GM12874 (cell line): ENCODE results near the gene SAE1.

Experiments
- TF ChIP-seq, protein P1 (sequence below): IDR thresholded peaks from 2 replicates; pipeline ENCODE4 v1.5.1; 2011; ENCODE audit warnings: low read depth, mild to moderate bottlenecking, control low read depth, low read length, moderate library complexity; ENCODE audit not compliant: insufficient read depth

Gene SAE1

DNA sequence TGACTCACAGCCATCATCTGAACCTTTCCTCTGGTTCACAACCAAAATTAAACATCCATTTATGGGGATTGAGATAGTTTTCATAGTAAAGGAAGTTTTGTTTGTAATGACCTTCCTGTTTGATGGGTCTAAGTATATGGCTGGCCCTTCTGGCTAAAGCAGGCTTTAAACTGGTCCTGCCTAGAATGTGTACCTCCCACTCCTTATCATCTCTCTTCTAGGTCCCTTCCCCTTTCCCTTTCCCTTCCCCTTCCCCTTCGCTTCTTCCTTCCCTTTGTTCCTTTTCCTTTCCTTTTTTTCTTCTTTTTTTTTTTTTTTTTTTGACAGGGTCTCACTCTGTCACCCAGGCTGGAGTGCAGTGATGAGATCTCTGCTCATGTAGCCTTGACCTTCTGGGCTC is 64.8 kb downstream of the SAE1 start:
- TF ChIP-seq, protein P1, sequence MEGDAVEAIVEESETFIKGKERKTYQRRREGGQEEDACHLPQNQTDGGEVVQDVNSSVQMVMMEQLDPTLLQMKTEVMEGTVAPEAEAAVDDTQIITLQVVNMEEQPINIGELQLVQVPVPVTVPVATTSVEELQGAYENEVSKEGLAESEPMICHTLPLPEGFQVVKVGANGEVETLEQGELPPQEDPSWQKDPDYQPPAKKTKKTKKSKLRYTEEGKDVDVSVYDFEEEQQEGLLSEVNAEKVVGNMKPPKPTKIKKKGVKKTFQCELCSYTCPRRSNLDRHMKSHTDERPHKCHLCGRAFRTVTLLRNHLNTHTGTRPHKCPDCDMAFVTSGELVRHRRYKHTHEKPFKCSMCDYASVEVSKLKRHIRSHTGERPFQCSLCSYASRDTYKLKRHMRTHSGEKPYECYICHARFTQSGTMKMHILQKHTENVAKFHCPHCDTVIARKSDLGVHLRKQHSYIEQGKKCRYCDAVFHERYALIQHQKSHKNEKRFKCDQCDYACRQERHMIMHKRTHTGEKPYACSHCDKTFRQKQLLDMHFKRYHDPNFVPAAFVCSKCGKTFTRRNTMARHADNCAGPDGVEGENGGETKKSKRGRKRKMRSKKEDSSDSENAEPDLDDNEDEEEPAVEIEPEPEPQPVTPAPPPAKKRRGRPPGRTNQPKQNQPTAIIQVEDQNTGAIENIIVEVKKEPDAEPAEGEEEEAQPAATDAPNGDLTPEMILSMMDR = no peak

DNA sequence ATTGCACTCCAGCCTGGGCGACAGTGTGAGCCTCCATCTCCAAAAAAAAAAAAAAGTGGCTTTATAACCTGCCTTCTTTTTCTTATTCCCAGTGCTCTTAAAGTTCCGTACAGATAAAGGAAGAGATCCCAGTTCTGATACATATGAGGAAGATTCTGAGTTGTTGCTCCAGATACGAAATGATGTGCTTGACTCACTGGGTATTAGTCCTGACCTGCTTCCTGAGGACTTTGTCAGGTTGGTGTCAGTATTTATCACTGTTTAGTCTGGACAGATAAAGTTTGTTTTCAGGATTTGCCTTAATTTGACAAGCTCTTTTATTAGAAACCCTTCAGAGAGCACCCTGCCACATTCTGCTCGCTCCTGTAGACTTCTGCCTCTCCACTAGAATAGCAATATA is 66.5 kb downstream of the SAE1 start:
- TF ChIP-seq, protein P1 = no peak

- TF ChIP-seq, protein P1 = no peak
Observed at GRCh38 chr19:47200530-47200929, 69.9 kb downstream of the SAE1 start.

DNA sequence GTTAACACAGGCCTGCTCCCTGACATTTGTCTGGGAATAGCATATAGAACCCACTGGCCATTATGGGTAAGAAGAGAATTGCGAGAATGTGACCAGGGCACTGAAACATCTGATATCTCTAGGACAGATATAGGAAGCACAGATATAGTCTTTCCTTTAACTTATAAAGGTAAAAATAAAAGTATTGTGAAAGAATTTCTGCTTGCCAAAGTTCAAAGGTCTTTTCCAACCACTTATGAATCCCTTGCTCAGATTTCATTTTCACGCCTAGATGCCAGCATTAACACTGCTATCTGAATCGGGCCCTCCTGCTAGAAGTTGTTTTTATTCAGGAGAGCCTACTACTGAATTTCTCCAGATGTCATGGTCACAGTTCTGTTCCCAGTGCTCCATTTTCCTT is 72.6 kb downstream of the SAE1 start:
- TF ChIP-seq, protein P1 = no peak

DNA sequence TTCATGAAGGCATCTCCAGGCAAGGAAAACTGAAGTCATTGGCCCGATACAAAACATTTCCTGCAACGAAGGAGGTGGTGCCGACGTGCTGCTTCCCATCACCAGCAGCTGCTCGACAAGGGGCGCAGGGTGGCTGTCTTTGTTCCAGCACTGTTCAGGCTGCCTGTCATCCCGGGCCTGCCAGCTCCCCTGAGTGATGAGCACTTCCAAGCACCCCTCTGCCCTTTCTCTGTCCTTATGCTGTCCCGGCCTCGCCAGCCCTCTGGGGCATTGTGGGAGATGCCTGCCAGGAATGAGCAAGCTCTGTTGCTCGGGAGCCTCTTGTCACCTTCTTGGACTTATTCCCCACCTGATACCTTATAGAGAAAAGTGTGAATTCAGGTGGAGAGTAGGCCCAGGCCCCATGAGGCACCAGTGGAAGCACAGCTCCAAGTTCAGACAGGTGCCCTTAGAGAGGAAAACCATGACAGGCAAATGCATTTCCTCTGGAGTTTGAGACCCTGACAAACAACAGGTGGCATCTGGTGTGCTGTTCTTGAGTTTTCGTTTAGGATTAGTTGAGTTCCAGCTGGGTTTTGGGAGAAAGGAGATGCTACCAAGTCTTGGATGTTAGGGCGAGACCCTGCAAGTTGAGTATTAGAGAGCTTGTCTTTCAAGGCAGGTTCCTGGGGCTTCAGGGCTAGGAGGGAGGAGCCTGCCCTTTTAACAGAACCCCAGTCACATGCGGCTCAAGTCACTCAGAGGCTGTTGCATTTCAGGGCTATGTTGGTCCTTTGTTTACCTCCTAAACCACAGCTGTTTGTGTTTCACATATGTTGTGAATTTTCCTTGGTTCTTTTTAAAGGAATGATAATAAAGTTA is 78.9 kb downstream of the SAE1 start:
- TF ChIP-seq, protein P1 = no peak

DNA sequence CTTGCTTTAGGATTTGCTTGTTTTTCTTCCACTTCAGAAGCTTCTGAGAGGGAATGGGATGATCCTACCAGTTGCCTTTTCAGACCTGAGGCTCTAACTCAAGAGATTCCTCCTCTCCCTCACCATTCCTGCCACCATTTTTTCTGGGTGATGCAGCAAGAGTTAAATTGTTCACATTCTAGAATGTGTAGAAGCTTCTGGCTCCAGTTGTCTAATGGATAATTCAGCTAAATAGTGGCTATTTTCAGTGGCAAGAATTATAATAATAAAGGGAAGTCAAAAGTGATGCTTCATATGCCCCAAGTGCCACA is 79.5 kb downstream of the SAE1 start:
- TF ChIP-seq, protein P1 = no peak

DNA sequence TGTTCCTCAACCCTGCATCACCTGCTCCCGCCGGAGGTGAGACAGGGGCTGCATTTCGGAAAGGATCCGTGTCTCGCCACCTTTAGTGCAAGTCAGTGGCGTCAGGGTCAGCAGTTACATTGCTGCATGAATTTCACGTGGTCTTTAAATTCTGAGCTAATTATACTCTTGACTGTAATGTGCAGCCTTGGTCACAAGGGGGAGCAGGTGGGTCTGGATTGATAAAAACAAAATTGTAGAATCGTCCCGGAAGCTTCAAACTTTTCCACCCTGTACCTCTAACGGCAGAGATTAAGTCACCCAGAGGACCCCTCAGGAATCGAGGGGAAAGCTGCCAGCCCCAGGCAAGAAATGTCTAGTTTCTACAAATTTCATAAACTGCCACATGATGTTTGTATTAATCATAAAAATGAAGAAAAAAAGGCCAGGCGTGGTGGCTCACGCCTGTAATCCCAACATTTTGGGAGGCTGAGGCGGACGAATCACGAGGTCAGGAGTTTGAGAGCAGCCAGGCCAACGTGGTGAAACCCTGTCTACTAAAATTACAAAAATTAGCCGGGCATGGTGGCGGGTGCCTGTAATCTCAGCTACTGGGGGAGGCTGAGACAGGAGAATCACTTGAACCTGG is 80.2 kb downstream of the SAE1 start:
- TF ChIP-seq, protein P1 = peak; percentile 67
